Astrocyte (in vitro differentiated cells and primary cell): Measurements from ENCODE around the gene ARRDC1. TPM values are rescaled to one million over a fixed set of nuclear protein-coding genes. Genes with fewer than 3 reads are reported as not detected.
A peak's percentile ranks its signal among the peaks of the same experiment; 100 is the strongest.
"Not testable (repeated sequence)": the region's sequence is repeated elsewhere in the genome, so short reads cannot be mapped to it uniquely, and the experiment has no call there.

Experiments
- DNase-seq: peaks from one replicate; pipeline ENCODE4 v3.0.0-alpha.2; 2010; ENCODE audit warnings: low read depth
- FAIRE-seq: peaks from 2 replicates; lab custom pipeline; 2011; peaks lifted over from hg19 to GRCh38; lab: Jason Lieb, UNC
- H2AFZ ChIP-seq: 2 replicates; pipeline ENCODE4 v1.6.0; 2012; ENCODE audit warnings: low read depth, low read length, inconsistent platforms
- H3K27ac ChIP-seq: 2 replicates; pipeline ENCODE4 v1.5.1; 2011; ENCODE audit warnings: low read depth, low read length, inconsistent platforms
- H3K27me3 ChIP-seq: 2 replicates; pipeline ENCODE4 v1.6.0; 2011; ENCODE audit warnings: low read length, inconsistent platforms; ENCODE audit not compliant: insufficient read depth
- H3K36me3 ChIP-seq: 2 replicates; pipeline ENCODE4 v1.5.1; 2011; ENCODE audit warnings: low read length, inconsistent platforms; ENCODE audit not compliant: insufficient read depth
- H3K4me1 ChIP-seq: 2 replicates; pipeline ENCODE4 v1.5.1; 2011; ENCODE audit warnings: low read length, inconsistent platforms; ENCODE audit not compliant: insufficient read depth
- H3K4me2 ChIP-seq: 2 replicates; pipeline ENCODE4 v1.6.0; 2012; ENCODE audit warnings: low read length, inconsistent platforms
- H3K4me3 ChIP-seq: 2 replicates; pipeline ENCODE4 v1.5.1; 2011; ENCODE audit warnings: low read depth, mild to moderate bottlenecking, low read length, inconsistent platforms; ENCODE audit not compliant: insufficient read depth
- H3K79me2 ChIP-seq: 2 replicates; pipeline ENCODE4 v1.6.0; 2012; ENCODE audit warnings: mild to moderate bottlenecking, low read length, inconsistent platforms; ENCODE audit not compliant: insufficient read depth
- H3K9ac ChIP-seq: 2 replicates; pipeline ENCODE4 v1.6.0; 2012; ENCODE audit warnings: mild to moderate bottlenecking, low read length, inconsistent platforms
- H3K9me3 ChIP-seq: 2 replicates; pipeline ENCODE4 v1.5.1; 2012; ENCODE audit warnings: low read depth, mild to moderate bottlenecking, low read length, inconsistent platforms; ENCODE audit not compliant: insufficient read depth
- H4K20me1 ChIP-seq: 2 replicates; pipeline ENCODE4 v1.6.0; 2012; ENCODE audit warnings: low read length, inconsistent platforms; ENCODE audit not compliant: insufficient read depth
- H3K27ac Mint-ChIP-seq: one replicate; pipeline ENCODE4 v1.8.0; 2021; ENCODE audit warnings: mild to moderate bottlenecking, mixed read lengths; ENCODE audit not compliant: unreplicated experiment
- H3K27me3 Mint-ChIP-seq: one replicate; pipeline ENCODE4 v1.8.0; 2021; ENCODE audit warnings: low read depth, mixed read lengths; ENCODE audit not compliant: unreplicated experiment
- H3K36me3 Mint-ChIP-seq: one replicate; pipeline ENCODE4 v1.8.0; 2021; ENCODE audit warnings: low read depth, mixed read lengths; ENCODE audit not compliant: unreplicated experiment
- H3K4me1 Mint-ChIP-seq: one replicate; pipeline ENCODE4 v1.8.0; 2021; ENCODE audit warnings: low read depth, mixed read lengths; ENCODE audit not compliant: unreplicated experiment
- H3K4me3 Mint-ChIP-seq: one replicate; pipeline ENCODE4 v1.8.0; 2021; ENCODE audit warnings: mild to moderate bottlenecking, moderate library complexity, mixed read lengths; ENCODE audit not compliant: unreplicated experiment
- H3K9me3 Mint-ChIP-seq: one replicate; pipeline ENCODE4 v1.8.0; 2021; ENCODE audit warnings: mild to moderate bottlenecking, mixed read lengths; ENCODE audit not compliant: unreplicated experiment
- CTCF ChIP-seq: IDR thresholded peaks from 2 replicates; pipeline ENCODE4 v1.5.1; 2011; ENCODE audit warnings: low read depth, mild to moderate bottlenecking, inconsistent platforms, low read length, moderate library complexity; ENCODE audit not compliant: insufficient read depth
- EZH2 ChIP-seq: IDR thresholded peaks from 2 replicates; pipeline ENCODE4 v1.6.1; 2012; ENCODE audit warnings: mild to moderate bottlenecking, low read length, inconsistent platforms; ENCODE audit not compliant: insufficient read depth
- total RNA-seq: library from RNA; stranded (reverse); gene quantifications from 2 replicates; pipeline ENCODE4 v1.2.1, GENCODE V29; 2021

Gene ARRDC1
- total RNA-seq, 1 donor from 2014 or later, result 14.2 TPM

- H3K4me2 ChIP-seq, result no peak overlapping the region
- FAIRE-seq (no peak), DNase-seq (no peak)
- no peak overlapping the region for H3K27ac Mint-ChIP-seq
- H3K36me3 ChIP-seq, result peaks cover 25% of the 10 kb centered on the region
- H3K9ac ChIP-seq, result no peak overlapping the region
- H3K4me1 Mint-ChIP-seq, result peaks cover 7% of the 10 kb centered on the region
- peaks cover 6% of the 10 kb centered on the region for H3K79me2 ChIP-seq
- TF ChIP-seq CTCF, result no peak
- no peak for TF ChIP-seq EZH2
- H3K9me3 ChIP-seq, result no peaks in the 10 kb centered on the region
- no peaks in the 10 kb centered on the region for H3K27me3 Mint-ChIP-seq
- no peak overlapping the region for H3K4me3 ChIP-seq
- peaks cover 24% of the 10 kb centered on the region for H3K36me3 Mint-ChIP-seq
- H3K27ac ChIP-seq, result no peak overlapping the region
- H3K4me3 Mint-ChIP-seq, result no peak overlapping the region
- H2AFZ ChIP-seq, result no peak overlapping the region
- H3K27me3 ChIP-seq, result no peaks in the 10 kb centered on the region
- peaks cover 5% of the 10 kb centered on the region for H3K4me1 ChIP-seq
- peaks cover 37% of the 10 kb centered on the region for H4K20me1 ChIP-seq
- no peaks in the 10 kb centered on the region for H3K9me3 Mint-ChIP-seq
Measured at GRCh38 chr9:137558127-137558526, 47.4 kb upstream of the ARRDC1 start.

- Mint-ChIP-seq H3K27ac (no peak overlapping the region), H3K9me3 (no peaks in the 10 kb centered on the region), H3K36me3 (peaks cover 14% of the 10 kb centered on the region), H3K4me3 (peak overlapping the region; percentile 64), H3K4me1 (peaks cover 9% of the 10 kb centered on the region), H3K27me3 (no peaks in the 10 kb centered on the region)
- Histone ChIP-seq H3K79me2 (no peaks in the 10 kb centered on the region), H3K9me3 (no peaks in the 10 kb centered on the region), H3K9ac (no peak overlapping the region), H3K36me3 (peaks cover 17% of the 10 kb centered on the region), H3K4me1 (no peaks in the 10 kb centered on the region), H4K20me1 (peaks cover 18% of the 10 kb centered on the region), H3K27me3 (no peaks in the 10 kb centered on the region), H3K4me3 (no peak overlapping the region), H2AFZ (no peak overlapping the region), H3K27ac (no peak overlapping the region), H3K4me2 (no peak overlapping the region)
- no peak for TF ChIP-seq EZH2
- TF ChIP-seq CTCF, result no peak
- DNase-seq (no peak), FAIRE-seq (no peak)
Measured at GRCh38 chr9:137564134-137564533, 41.4 kb upstream of the ARRDC1 start.

DNA sequence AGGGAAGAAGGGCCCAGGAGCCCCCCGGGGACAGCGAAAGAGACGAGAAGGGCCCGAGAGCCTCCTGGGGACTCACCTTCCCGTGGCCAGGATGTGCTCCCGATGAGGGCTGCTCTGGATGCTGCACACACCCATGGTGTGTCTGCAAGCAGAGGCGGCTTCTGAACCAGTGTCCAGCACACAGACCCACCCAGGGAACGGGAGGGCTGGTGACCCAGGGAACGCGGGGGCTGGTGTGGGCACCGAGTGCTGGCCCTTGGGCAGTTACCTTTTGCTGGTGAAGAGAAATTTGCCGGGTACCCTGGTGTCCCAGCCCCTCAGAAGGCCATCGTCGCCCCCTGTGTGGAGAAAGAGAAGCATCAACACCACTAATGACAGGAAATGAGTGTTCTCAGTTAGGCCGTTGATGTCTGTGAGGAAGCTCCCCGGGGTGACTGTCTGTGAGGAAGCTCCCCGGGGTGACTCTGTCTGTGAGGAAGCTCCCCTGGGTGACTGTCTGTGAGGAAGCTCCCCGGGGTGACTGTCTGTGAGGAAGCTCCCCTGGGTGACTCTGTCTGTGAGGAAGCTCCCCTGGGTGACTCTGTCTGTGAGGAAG, 40.6 kb upstream of the ARRDC1 start:
- Histone ChIP-seq H2AFZ (no peak overlapping the region), H3K4me3 (no peak overlapping the region), H3K9ac (no peak overlapping the region), H3K9me3 (no peaks in the 10 kb centered on the region), H3K4me1 (no peaks in the 10 kb centered on the region), H3K36me3 (peaks cover 16% of the 10 kb centered on the region), H3K27me3 (no peaks in the 10 kb centered on the region), H3K79me2 (peaks cover 1% of the 10 kb centered on the region), H4K20me1 (peaks cover 18% of the 10 kb centered on the region), H3K4me2 (no peak overlapping the region), H3K27ac (no peak overlapping the region)
- Mint-ChIP-seq H3K4me3 (no peak overlapping the region), H3K4me1 (peaks cover 7% of the 10 kb centered on the region), H3K9me3 (no peaks in the 10 kb centered on the region), H3K36me3 (peaks cover 14% of the 10 kb centered on the region), H3K27ac (no peak overlapping the region), H3K27me3 (no peaks in the 10 kb centered on the region)
- TF ChIP-seq CTCF, result no peak
- no peak for TF ChIP-seq EZH2
- DNase-seq, result no peak
- no peak for FAIRE-seq

- H3K27me3 Mint-ChIP-seq, FAIRE-seq, H3K27me3 ChIP-seq, H3K9ac ChIP-seq, H3K27ac ChIP-seq, H3K4me1 ChIP-seq, H3K4me1 Mint-ChIP-seq, DNase-seq, H2AFZ ChIP-seq, H3K4me3 ChIP-seq, H3K4me2 ChIP-seq, H3K4me3 Mint-ChIP-seq, H3K9me3 Mint-ChIP-seq, H3K9me3 ChIP-seq: not testable (repeated sequence)
- peaks cover 23% of the 10 kb centered on the region for H3K79me2 ChIP-seq
- H4K20me1 ChIP-seq, result peaks cover 24% of the 10 kb centered on the region
- H3K36me3 ChIP-seq, result peaks cover 18% of the 10 kb centered on the region
- Mint-ChIP-seq H3K36me3 (peaks cover 22% of the 10 kb centered on the region), H3K27ac (peak overlapping the region; percentile 47)
Measured at GRCh38 chr9:137568445-137568844, 37.0 kb upstream of the ARRDC1 start.
